ENCODE measurements around the gene MACROH2A1.

The MACROH2A1 gene

GRCh38 chr5:135398855-135399793, at the start of gene MACROH2A1:
Gene MACROH2A1, minus strand, starts transcription at chr5:135399231. Its CDS starts 10,138 bp downstream, at chr5:135389093.
- peak; percentile 80 to 85 for DNase-seq

- no peak for DNase-seq
These were observed 49.2 kb upstream of the MACROH2A1 start for GRCh38 chr5:135448071-135448739.

GRCh38 chr5:135447298-135447929, 48.4 kb upstream of the MACROH2A1 start, which contains the start of gene DCANP1:
Gene DCANP1, minus strand, starts transcription at chr5:135447348. Its CDS starts 240 bp downstream, at chr5:135447108.
- DNase-seq, result no peak

- DNase-seq, result no peak
These were observed 47.6 kb upstream of the MACROH2A1 start for GRCh38 chr5:135446615-135447014.

GRCh38 chr5:135446206-135446605, 47.2 kb upstream of the MACROH2A1 start:
- no peak for DNase-seq

GRCh38 chr5:135445306-135445985, 46.4 kb upstream of the MACROH2A1 start:
- no peak for DNase-seq

GRCh38 chr5:135444881-135445280, 45.9 kb upstream of the MACROH2A1 start:
- DNase-seq, result no peak

GRCh38 chr5:135444360-135444759, 45.3 kb upstream of the MACROH2A1 start:
- no peak for DNase-seq

GRCh38 chr5:135443161-135443960, 44.3 kb upstream of the MACROH2A1 start:
- DNase-seq, result no peak

GRCh38 chr5:135442431-135443160, 43.6 kb upstream of the MACROH2A1 start:
- no peak for DNase-seq

GRCh38 chr5:135441919-135442318, 42.9 kb upstream of the MACROH2A1 start:
- no peak for DNase-seq

GRCh38 chr5:135441350-135441831, 42.4 kb upstream of the MACROH2A1 start:
- no peak for DNase-seq

- no peak for DNase-seq
These were observed 41.9 kb upstream of the MACROH2A1 start for GRCh38 chr5:135440916-135441315.

- no peak for DNase-seq
These were observed 40.5 kb upstream of the MACROH2A1 start for GRCh38 chr5:135439231-135440205.

GRCh38 chr5:135438636-135439221, 39.7 kb upstream of the MACROH2A1 start:
- no peak for DNase-seq

GRCh38 chr5:135437796-135438560, 38.9 kb upstream of the MACROH2A1 start:
- no peak for DNase-seq

- DNase-seq, result no peak
These were observed 38.4 kb upstream of the MACROH2A1 start for GRCh38 chr5:135437422-135437795.

GRCh38 chr5:135436951-135437418, 38.0 kb upstream of the MACROH2A1 start:
- DNase-seq, result no peak

All from stimulated activated CD4-positive, alpha-beta T cell treated with anti-CD3 and anti-CD28 coated beads, Interleukin-4, amount 100 ng/mL, for 4 hours (primary cell).